Liver (tissue), 9 donors: Measurements from ENCODE around the gene APOA1. TPM values are rescaled to one million over a fixed set of nuclear protein-coding genes. Genes with fewer than 3 reads are reported as not detected.

Source experiments
- DNase-seq: peaks from one replicate; pipeline ENCODE4 v3.0.0-alpha.2; 2017; ENCODE audit warnings: low spot score
- H3K27ac ChIP-seq, 2 donors: one replicate each; pipeline ENCODE4 v1.7.0; 2013; ENCODE audit warnings: inconsistent platforms in 2 of 2, low read length in 2 of 2, control low read depth in 1 of 2, low read depth in 1 of 2, mild to moderate bottlenecking in 1 of 2
- H3K27me3 ChIP-seq, 4 donors: one replicate each; pipeline versions ENCODE4 v1.6.1 to v1.7.0; 2013; ENCODE audit warnings: low read length in 3 of 4, inconsistent platforms in 1 of 4, mild to moderate bottlenecking in 1 of 4, moderate library complexity in 1 of 4; ENCODE audit not compliant: control insufficient read depth in 4 of 4, insufficient read depth in 4 of 4
- H3K36me3 ChIP-seq, 4 donors: one replicate each; pipeline versions ENCODE4 v1.6.1 to v1.7.0; 2013; ENCODE audit warnings: low read length in 3 of 4, mild to moderate bottlenecking in 3 of 4, low read depth in 1 of 4, moderate library complexity in 1 of 4; ENCODE audit not compliant: control insufficient read depth in 4 of 4, insufficient read depth in 3 of 4
- H3K4me1 ChIP-seq, 4 donors: one replicate each; pipeline versions ENCODE4 v1.6.1 to v1.7.0; 2013; ENCODE audit warnings: low read length in 3 of 4, mild to moderate bottlenecking in 3 of 4, moderate library complexity in 1 of 4; ENCODE audit not compliant: control insufficient read depth in 4 of 4, insufficient read depth in 4 of 4
- H3K4me3 ChIP-seq, 3 donors: one replicate each; pipeline versions ENCODE4 v1.6.1 to v1.7.0; 2013; ENCODE audit warnings: low read length in 3 of 3, control low read depth in 1 of 3, low read depth in 1 of 3, mild to moderate bottlenecking in 1 of 3
- H3K9ac ChIP-seq, 2 donors: one replicate each; pipeline ENCODE4 v1.7.0; 2013; ENCODE audit warnings: low read length in 2 of 2, mild to moderate bottlenecking in 2 of 2, moderate library complexity in 2 of 2, control low read depth in 1 of 2, low read depth in 1 of 2
- H3K9me3 ChIP-seq, 4 donors: one replicate each; pipeline versions ENCODE4 v1.6.1 to v1.7.0; 2013; ENCODE audit warnings: low read length in 3 of 4; ENCODE audit not compliant: control insufficient read depth in 4 of 4
- EGR1 ChIP-seq, 2 donors: IDR thresholded peaks; 2 replicates each; pipeline ENCODE4 v1.6.1; 2016 to 2018; ENCODE audit warnings: antibody characterized with exemption in 2 of 2, low read depth in 2 of 2
- FOXA1 ChIP-seq: IDR thresholded peaks from 2 replicates; pipeline ENCODE4 v1.6.1; 2016; ENCODE audit warnings: antibody characterized with exemption
- FOXA2 ChIP-seq: IDR thresholded peaks from 2 replicates; pipeline ENCODE4 v1.6.1; 2016; ENCODE audit warnings: antibody characterized with exemption
- GABPA ChIP-seq, 2 donors: IDR thresholded peaks in 1 of 2; conservative IDR thresholded peaks in 1 of 2; 2 replicates each; pipeline ENCODE4 v1.6.1; 2016; ENCODE audit warnings: antibody characterized with exemption in 2 of 2, mild to moderate bottlenecking in 1 of 2, moderate library complexity in 1 of 2
- HNF4A ChIP-seq, 2 donors: conservative IDR thresholded peaks; 2 replicates each; pipeline ENCODE4 v1.6.1; 2016; ENCODE audit warnings: antibody characterized with exemption in 2 of 2, mild to moderate bottlenecking in 2 of 2
- HNF4G ChIP-seq: IDR thresholded peaks from 2 replicates; pipeline ENCODE4 v1.6.1; 2016; ENCODE audit warnings: antibody characterized with exemption
- JUND ChIP-seq, 2 donors: IDR thresholded peaks; 2 replicates each; pipeline ENCODE4 v1.6.1; 2016; ENCODE audit warnings: antibody characterized with exemption in 2 of 2
- NR2F2 ChIP-seq: IDR thresholded peaks from 2 replicates; pipeline ENCODE4 v1.6.1; 2016; ENCODE audit warnings: antibody characterized with exemption
- RAD21 ChIP-seq, 2 donors: IDR thresholded peaks; 2 replicates each; pipeline ENCODE4 v1.6.1; 2016; ENCODE audit warnings: antibody characterized with exemption in 2 of 2, mild to moderate bottlenecking in 2 of 2
- RXRA ChIP-seq, 2 donors: IDR thresholded peaks; 2 replicates each; pipeline ENCODE4 v1.6.1; 2017 to 2018; ENCODE audit warnings: antibody characterized with exemption in 2 of 2, mild to moderate bottlenecking in 1 of 2
- SP1 ChIP-seq: IDR thresholded peaks from 2 replicates; pipeline ENCODE4 v1.6.1; 2018; ENCODE audit warnings: antibody characterized with exemption, mild to moderate bottlenecking
- TAF1 ChIP-seq: conservative IDR thresholded peaks from 2 replicates; pipeline ENCODE4 v1.6.1; 2016; ENCODE audit warnings: antibody characterized with exemption, mild to moderate bottlenecking
- YY1 ChIP-seq: IDR thresholded peaks from 2 replicates; pipeline ENCODE4 v1.6.1; 2016; ENCODE audit warnings: antibody characterized with exemption, mild to moderate bottlenecking
- WGBS: extraction: QIAGEN DNeasy Blood & Tissue Kit; methylation state at CpG from one replicate; pipeline ENCODE4 v1.1.7; 2013; 5-methylcytosine and 5-hydroxymethylcytosine counted together
- polyA plus RNA-seq, 2 donors: library from polyadenylated mRNA; stranded (reverse) in 1 of 2; unstranded in 1 of 2; fragments of 200-250 nt in 1 of 2; fragments of >200 nt in 1 of 2; fragmentation: Nextera tagmentation in 1 of 2; extraction: Ambion mirVana in 1 of 2; gene quantifications; one replicate each; pipeline versions ENCODE4 v1.2.1 to v1.2.3, GENCODE V29; 2013 to 2015
- total RNA-seq, 2 donors: library from RNA; depleted of rRNA; stranded (reverse); fragments of >200 nt; gene quantifications; one replicate each; pipeline ENCODE4 v1.2.3, GENCODE V29; 2014
- TF ChIP-seq, protein P1 (sequence below): IDR thresholded peaks from 2 replicates; pipeline ENCODE4 v1.6.1; 2016; ENCODE audit warnings: antibody characterized with exemption
- TF ChIP-seq, protein P2 (sequence below): IDR thresholded peaks from 2 replicates; pipeline ENCODE4 v1.6.1; 2016; ENCODE audit warnings: antibody characterized with exemption, mild to moderate bottlenecking
- TF ChIP-seq, protein P3 (sequence below): fragments of 150-350 bp; IDR thresholded peaks from 2 replicates; pipeline ENCODE4 v1.5.1; 2017; ENCODE audit warnings: improper control_type of control experiment, low read depth, low read length; ENCODE audit not compliant: missing input control
- TF ChIP-seq, protein P4 (sequence below): IDR thresholded peaks from 2 replicates; pipeline ENCODE4 v1.6.1; 2016; ENCODE audit warnings: antibody characterized with exemption
- TF ChIP-seq, protein P5 (sequence below): IDR thresholded peaks from 2 replicates; pipeline ENCODE4 v1.6.1; 2016; ENCODE audit warnings: antibody characterized with exemption
- donor health status: healthy.
- donor health status: healthy.
- donor health status: healthy.
- donor health status: healthy.
- donor health status: healthy.

Gene APOA1
- total and polyA plus RNA-seq, 4 donors = 4,271 to 17,093 (median 8,590) TPM

DNA sequence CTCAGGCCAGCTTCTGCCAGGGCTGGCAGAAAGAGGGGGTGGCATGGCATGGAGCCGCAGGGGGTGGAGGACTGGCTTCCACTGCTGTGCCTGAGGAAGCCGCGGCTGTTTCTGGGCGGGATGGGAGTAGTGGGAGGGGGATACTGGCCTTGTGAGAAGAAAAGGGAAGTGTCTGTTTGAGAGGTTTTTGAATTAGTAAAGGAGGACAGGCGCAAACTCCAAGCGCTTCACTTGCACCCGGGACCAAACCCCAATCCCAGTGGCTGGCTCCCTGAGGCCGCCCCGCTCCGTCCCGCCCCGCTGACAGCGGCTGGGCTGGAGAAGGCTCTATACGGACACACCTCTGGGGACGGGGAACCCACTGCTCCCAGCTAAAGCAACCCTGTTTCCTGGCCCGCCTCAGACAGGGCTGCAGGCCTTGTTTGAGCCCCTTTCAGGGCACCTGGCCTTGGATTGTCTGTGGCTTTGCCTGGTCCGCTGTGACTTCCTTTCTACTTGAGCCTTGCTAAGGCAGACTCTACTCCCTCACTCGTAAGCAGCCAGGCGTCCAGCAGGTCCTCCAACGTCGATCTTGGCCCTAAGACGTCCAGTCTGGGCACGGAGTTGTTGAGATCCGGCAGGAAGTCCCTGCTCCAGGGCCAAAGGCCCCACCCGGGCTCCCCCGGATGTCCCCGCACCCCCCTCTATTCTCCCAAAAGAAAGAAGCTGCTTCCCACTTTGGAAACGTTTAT, 2.2 kb downstream of the APOA1 start:
- H3K9me3 ChIP-seq = no peaks in the 10 kb centered on the region
- no peaks in the 10 kb centered on the region for H3K36me3 ChIP-seq
- no peaks in the 10 kb centered on the region for H3K27me3 ChIP-seq
- no peak for DNase-seq
- H3K4me3 ChIP-seq = peak overlapping the region; percentile 58 to 73 (median 59)
- 15% methylated on average over 28 of the region's 28 CpGs for WGBS
- peak overlapping the region; percentile 10 to 81 for H3K9ac ChIP-seq
- H3K27ac ChIP-seq = peak overlapping the region; percentile 86 to 94
- TF ChIP-seq RAD21 (IDR thresholded peaks at IDR 0.05) = no peak
- TF ChIP-seq SP1 = no peak
- TF ChIP-seq TAF1 = no peak
- no peak for TF ChIP-seq FOXA1
- TF ChIP-seq, protein P1, sequence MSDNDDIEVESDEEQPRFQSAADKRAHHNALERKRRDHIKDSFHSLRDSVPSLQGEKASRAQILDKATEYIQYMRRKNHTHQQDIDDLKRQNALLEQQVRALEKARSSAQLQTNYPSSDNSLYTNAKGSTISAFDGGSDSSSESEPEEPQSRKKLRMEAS = no peak
- TF ChIP-seq, protein P2, sequence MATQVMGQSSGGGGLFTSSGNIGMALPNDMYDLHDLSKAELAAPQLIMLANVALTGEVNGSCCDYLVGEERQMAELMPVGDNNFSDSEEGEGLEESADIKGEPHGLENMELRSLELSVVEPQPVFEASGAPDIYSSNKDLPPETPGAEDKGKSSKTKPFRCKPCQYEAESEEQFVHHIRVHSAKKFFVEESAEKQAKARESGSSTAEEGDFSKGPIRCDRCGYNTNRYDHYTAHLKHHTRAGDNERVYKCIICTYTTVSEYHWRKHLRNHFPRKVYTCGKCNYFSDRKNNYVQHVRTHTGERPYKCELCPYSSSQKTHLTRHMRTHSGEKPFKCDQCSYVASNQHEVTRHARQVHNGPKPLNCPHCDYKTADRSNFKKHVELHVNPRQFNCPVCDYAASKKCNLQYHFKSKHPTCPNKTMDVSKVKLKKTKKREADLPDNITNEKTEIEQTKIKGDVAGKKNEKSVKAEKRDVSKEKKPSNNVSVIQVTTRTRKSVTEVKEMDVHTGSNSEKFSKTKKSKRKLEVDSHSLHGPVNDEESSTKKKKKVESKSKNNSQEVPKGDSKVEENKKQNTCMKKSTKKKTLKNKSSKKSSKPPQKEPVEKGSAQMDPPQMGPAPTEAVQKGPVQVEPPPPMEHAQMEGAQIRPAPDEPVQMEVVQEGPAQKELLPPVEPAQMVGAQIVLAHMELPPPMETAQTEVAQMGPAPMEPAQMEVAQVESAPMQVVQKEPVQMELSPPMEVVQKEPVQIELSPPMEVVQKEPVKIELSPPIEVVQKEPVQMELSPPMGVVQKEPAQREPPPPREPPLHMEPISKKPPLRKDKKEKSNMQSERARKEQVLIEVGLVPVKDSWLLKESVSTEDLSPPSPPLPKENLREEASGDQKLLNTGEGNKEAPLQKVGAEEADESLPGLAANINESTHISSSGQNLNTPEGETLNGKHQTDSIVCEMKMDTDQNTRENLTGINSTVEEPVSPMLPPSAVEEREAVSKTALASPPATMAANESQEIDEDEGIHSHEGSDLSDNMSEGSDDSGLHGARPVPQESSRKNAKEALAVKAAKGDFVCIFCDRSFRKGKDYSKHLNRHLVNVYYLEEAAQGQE = peak; percentile 3
- TF ChIP-seq, protein P3, sequence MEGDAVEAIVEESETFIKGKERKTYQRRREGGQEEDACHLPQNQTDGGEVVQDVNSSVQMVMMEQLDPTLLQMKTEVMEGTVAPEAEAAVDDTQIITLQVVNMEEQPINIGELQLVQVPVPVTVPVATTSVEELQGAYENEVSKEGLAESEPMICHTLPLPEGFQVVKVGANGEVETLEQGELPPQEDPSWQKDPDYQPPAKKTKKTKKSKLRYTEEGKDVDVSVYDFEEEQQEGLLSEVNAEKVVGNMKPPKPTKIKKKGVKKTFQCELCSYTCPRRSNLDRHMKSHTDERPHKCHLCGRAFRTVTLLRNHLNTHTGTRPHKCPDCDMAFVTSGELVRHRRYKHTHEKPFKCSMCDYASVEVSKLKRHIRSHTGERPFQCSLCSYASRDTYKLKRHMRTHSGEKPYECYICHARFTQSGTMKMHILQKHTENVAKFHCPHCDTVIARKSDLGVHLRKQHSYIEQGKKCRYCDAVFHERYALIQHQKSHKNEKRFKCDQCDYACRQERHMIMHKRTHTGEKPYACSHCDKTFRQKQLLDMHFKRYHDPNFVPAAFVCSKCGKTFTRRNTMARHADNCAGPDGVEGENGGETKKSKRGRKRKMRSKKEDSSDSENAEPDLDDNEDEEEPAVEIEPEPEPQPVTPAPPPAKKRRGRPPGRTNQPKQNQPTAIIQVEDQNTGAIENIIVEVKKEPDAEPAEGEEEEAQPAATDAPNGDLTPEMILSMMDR = no peak
- no peak for TF ChIP-seq FOXA2
- no peak for TF ChIP-seq HNF4A (conservative IDR thresholded peaks at IDR 0.05)
- TF ChIP-seq YY1 = peak; percentile 36
- TF ChIP-seq, protein P4, sequence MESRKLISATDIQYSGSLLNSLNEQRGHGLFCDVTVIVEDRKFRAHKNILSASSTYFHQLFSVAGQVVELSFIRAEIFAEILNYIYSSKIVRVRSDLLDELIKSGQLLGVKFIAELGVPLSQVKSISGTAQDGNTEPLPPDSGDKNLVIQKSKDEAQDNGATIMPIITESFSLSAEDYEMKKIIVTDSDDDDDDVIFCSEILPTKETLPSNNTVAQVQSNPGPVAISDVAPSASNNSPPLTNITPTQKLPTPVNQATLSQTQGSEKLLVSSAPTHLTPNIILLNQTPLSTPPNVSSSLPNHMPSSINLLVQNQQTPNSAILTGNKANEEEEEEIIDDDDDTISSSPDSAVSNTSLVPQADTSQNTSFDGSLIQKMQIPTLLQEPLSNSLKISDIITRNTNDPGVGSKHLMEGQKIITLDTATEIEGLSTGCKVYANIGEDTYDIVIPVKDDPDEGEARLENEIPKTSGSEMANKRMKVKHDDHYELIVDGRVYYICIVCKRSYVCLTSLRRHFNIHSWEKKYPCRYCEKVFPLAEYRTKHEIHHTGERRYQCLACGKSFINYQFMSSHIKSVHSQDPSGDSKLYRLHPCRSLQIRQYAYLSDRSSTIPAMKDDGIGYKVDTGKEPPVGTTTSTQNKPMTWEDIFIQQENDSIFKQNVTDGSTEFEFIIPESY = no peak
- TF ChIP-seq, protein P5, sequence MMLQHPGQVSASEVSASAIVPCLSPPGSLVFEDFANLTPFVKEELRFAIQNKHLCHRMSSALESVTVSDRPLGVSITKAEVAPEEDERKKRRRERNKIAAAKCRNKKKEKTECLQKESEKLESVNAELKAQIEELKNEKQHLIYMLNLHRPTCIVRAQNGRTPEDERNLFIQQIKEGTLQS = no peak
- peak in 1 of 2 donors; percentile 40 for TF ChIP-seq GABPA (IDR thresholded peaks at IDR 0.05 in 1 of 2, conservative IDR thresholded peaks at IDR 0.05 in 1 of 2)
- TF ChIP-seq JUND (IDR thresholded peaks at IDR 0.05) = no peak
- peak; percentile 66 for TF ChIP-seq NR2F2
- no peak for TF ChIP-seq RXRA (IDR thresholded peaks at IDR 0.05)
- TF ChIP-seq HNF4G = no peak
- peak in 1 of 2 donors; percentile 64 for TF ChIP-seq EGR1 (IDR thresholded peaks at IDR 0.05; ENCODE audit: low read depth in 2 of 2)
- H3K4me1 ChIP-seq = peaks cover 10 to 79% (median 45%) of the 10 kb centered on the region in 4 donors
